ENCODE results near the gene TSHZ2. TPM values are rescaled to one million over a fixed set of nuclear protein-coding genes. Genes with fewer than 3 reads are reported as not detected.
"Not testable (repeated sequence)": the region's sequence is repeated elsewhere in the genome, so short reads cannot be mapped to it uniquely, and the experiment has no call there.

Gene TSHZ2
- total RNA-seq, 1 experiment from 2014 or later = 0.20 TPM

- TF ChIP-seq ZBTB21 (CRISPR knock-in tag; IDR thresholded peaks at IDR 0.05; ENCODE audit: borderline replicate concordance) = no peak
Measured at GRCh38 chr20:53322651-53323050, 350.5 kb downstream of the TSHZ2 start (continued).

GRCh38 chr20:53323460-53323859 lies 351.3 kb downstream of the TSHZ2 start:
- H3K27me3 Mint-ChIP-seq (ENCODE audit: low read depth); POLR2A ChIA-PET; CTCF ChIA-PET; H3K4me1 Mint-ChIP-seq; H3K36me3 Mint-ChIP-seq; H3K27ac Mint-ChIP-seq; H3K4me3 Mint-ChIP-seq; ATAC-seq; DNase-seq (ENCODE audit: low spot score): not testable (repeated sequence)
- peaks cover 17% of the 10 kb centered on the region for H3K9me3 Mint-ChIP-seq

- 0 out of 2 replicates have a peak overlapping the region, but pooled peaks have one; percentile 10 for H3K27ac Mint-ChIP-seq
- ATAC-seq (no peak), DNase-seq (ENCODE audit: low spot score) (no peak)
- no peak for TF ChIP-seq CTCF (IDR thresholded peaks at IDR 0.05)
- TF ChIP-seq ZNF512 (CRISPR knock-in tag; IDR thresholded peaks at IDR 0.05; ENCODE audit: borderline replicate concordance) = no peak
- TF ChIP-seq CREM (CRISPR knock-in tag; IDR thresholded peaks at IDR 0.05) = no peak
- no peak for TF ChIP-seq ELF4 (CRISPR knock-in tag; IDR thresholded peaks at IDR 0.05; ENCODE audit: low read depth)
- no peak for TF ChIP-seq ETV6 (CRISPR knock-in tag; IDR thresholded peaks at IDR 0.05)
- no peak for TF ChIP-seq ARID4B (CRISPR knock-in tag; IDR thresholded peaks at IDR 0.05; ENCODE audit: borderline replicate concordance)
- no peak for TF ChIP-seq AR (CRISPR knock-in tag; IDR thresholded peaks at IDR 0.05)
- no peak for TF ChIP-seq FOXK1 (CRISPR knock-in tag; IDR thresholded peaks at IDR 0.05)
- TF ChIP-seq GABPB1 (CRISPR knock-in tag; IDR thresholded peaks at IDR 0.05) = no peak
- no peak for TF ChIP-seq MAX (CRISPR knock-in tag; IDR thresholded peaks at IDR 0.05)
- TF ChIP-seq MXD4 (CRISPR knock-in tag; IDR thresholded peaks at IDR 0.05; ENCODE audit: borderline replicate concordance) = no peak
- TF ChIP-seq GRHL2 (CRISPR knock-in tag; IDR thresholded peaks at IDR 0.05; ENCODE audit: insufficient replicate concordance, severe bottlenecking) = no peak
- TF ChIP-seq E2F5 (CRISPR knock-in tag; IDR thresholded peaks at IDR 0.05) = no peak
- TF ChIP-seq OVOL2 (CRISPR knock-in tag; IDR thresholded peaks at IDR 0.05; ENCODE audit: borderline replicate concordance) = no peak
- no peak for TF ChIP-seq ATF1 (CRISPR knock-in tag; IDR thresholded peaks at IDR 0.05)
- no peak for TF ChIP-seq NR2C2 (CRISPR knock-in tag; IDR thresholded peaks at IDR 0.05)
- no peak for TF ChIP-seq MYBL2 (CRISPR knock-in tag; IDR thresholded peaks at IDR 0.05)
- no peak for TF ChIP-seq TCF7 (CRISPR knock-in tag; IDR thresholded peaks at IDR 0.05; ENCODE audit: low read depth)
- TF ChIP-seq ZNF416 (CRISPR knock-in tag; IDR thresholded peaks at IDR 0.05) = no peak
- TF ChIP-seq ZNF219 (CRISPR knock-in tag; IDR thresholded peaks at IDR 0.05; ENCODE audit: borderline replicate concordance) = no peak
- H3K27me3 Mint-ChIP-seq (ENCODE audit: low read depth) = no peaks in the 10 kb centered on the region
- ChIA-PET POLR2A (interaction anchor here (0.5 kb wide), 1 partner anchor 49 kb away, joined by 3 read pairs; no protein-coding TSS in a partner anchor), CTCF (interaction anchor here (1.0 to 1.1 kb wide), 2 partner anchors 9 to 223 kb away, joined by 3 to 4 read pairs; no protein-coding TSS in a partner anchor)
- H3K36me3 Mint-ChIP-seq = no peaks in the 10 kb centered on the region
- peaks cover 8% of the 10 kb centered on the region for H3K4me1 Mint-ChIP-seq
- H3K9me3 Mint-ChIP-seq = peaks cover 8% of the 10 kb centered on the region; the same call in 1 of the 2 replicates
- no peak overlapping the region for H3K4me3 Mint-ChIP-seq
Measured at GRCh38 chr20:53324816-53325215, 352.7 kb downstream of the TSHZ2 start.

Measured in WTC11 (cell line).